CD4-positive, CD25-positive, alpha-beta regulatory T cell (primary cell): ENCODE results near the gene CRYBG2. TPM values are rescaled to one million over a fixed set of nuclear protein-coding genes. Genes with fewer than 3 reads are reported as not detected.
"Not testable (repeated sequence)": the region's sequence is repeated elsewhere in the genome, so short reads cannot be mapped to it uniquely, and the experiment has no call there.

Experiments
- ATAC-seq, 2 donors: fragments of 150-1000 bp; cut with Tn5 transposase; one replicate each; pipeline ENCODE4 v1.10.0; 2021; ENCODE audit warnings: low read depth in 2 of 2, moderate number of reproducible peaks in 2 of 2, moderate library complexity in 1 of 2
- DNase-seq, 3 donors: peaks; one replicate each; pipeline versions ENCODE4 v3.0.0 to v3.0.0-alpha.2; 2012 to 2022; ENCODE audit warnings: mixed read lengths in 1 of 3
- H3K27ac ChIP-seq: one replicate; pipeline ENCODE4 v1.7.0; 2013; ENCODE audit warnings: mild to moderate bottlenecking, low read length; ENCODE audit not compliant: insufficient read depth, poor library complexity, severe bottlenecking
- H3K27me3 ChIP-seq: one replicate; pipeline ENCODE4 v1.7.0; 2013; ENCODE audit warnings: low read length; ENCODE audit not compliant: control insufficient read depth, insufficient read depth
- H3K36me3 ChIP-seq: one replicate; pipeline ENCODE4 v1.7.0; 2013; ENCODE audit warnings: mild to moderate bottlenecking, low read length, moderate library complexity; ENCODE audit not compliant: control insufficient read depth, insufficient read depth
- H3K4me1 ChIP-seq: 2 replicates; pipeline ENCODE4 v1.7.0; 2013; ENCODE audit warnings: mild to moderate bottlenecking, low read length; ENCODE audit not compliant: insufficient read depth, control insufficient read depth, poor library complexity, severe bottlenecking
- H3K4me3 ChIP-seq: one replicate; pipeline ENCODE4 v1.7.0; 2013; ENCODE audit warnings: low read depth, mild to moderate bottlenecking, low read length, moderate library complexity
- H3K9me3 ChIP-seq, 2 experiments: 1 replicate in 1 of 2; 2 replicates in 1 of 2; pipeline ENCODE4 v1.7.0; 2013; ENCODE audit warnings: low read length in 2 of 2, mild to moderate bottlenecking in 1 of 2, moderate library complexity in 1 of 2; ENCODE audit not compliant: control insufficient read depth in 2 of 2
- H3K27ac Mint-ChIP-seq, 3 donors: one replicate each; pipeline ENCODE4 v1.8.0; 2020 to 2022; ENCODE audit warnings: mild to moderate bottlenecking in 3 of 3, mixed read lengths in 3 of 3, moderate library complexity in 2 of 3
- H3K27me3 Mint-ChIP-seq: one replicate; pipeline ENCODE4 v1.8.0; 2022; ENCODE audit warnings: mild to moderate bottlenecking, mixed read lengths
- H3K36me3 Mint-ChIP-seq: one replicate; pipeline ENCODE4 v1.8.0; 2020; ENCODE audit warnings: mixed read lengths
- H3K4me1 Mint-ChIP-seq, 4 donors: one replicate each; pipeline ENCODE4 v1.8.0; 2020 to 2022; ENCODE audit warnings: mixed read lengths in 4 of 4, mild to moderate bottlenecking in 1 of 4
- H3K4me3 Mint-ChIP-seq, 4 donors: one replicate each; pipeline ENCODE4 v1.8.0; 2020 to 2022; ENCODE audit warnings: mild to moderate bottlenecking in 4 of 4, mixed read lengths in 4 of 4, moderate library complexity in 3 of 4
- H3K9me3 Mint-ChIP-seq, 7 donors: one replicate each; pipeline ENCODE4 v1.8.0; 2020 to 2022; ENCODE audit warnings: mixed read lengths in 7 of 7, mild to moderate bottlenecking in 3 of 7, moderate library complexity in 2 of 7
- polyA plus RNA-seq, 4 donors: library from polyadenylated mRNA; unstranded; fragments of 300-500 nt; fragmentation: Illumina TruSeq; gene quantifications; one replicate each; pipeline ENCODE4 v1.2.3, GENCODE V29; 2021
- total RNA-seq: library from RNA; stranded (reverse); gene quantifications from one replicate; pipeline ENCODE4 v1.2.3, GENCODE V29; 2022

Gene CRYBG2
- total and polyA plus RNA-seq, 5 donors from 2014 or later, result 1.0 to 2.3 (median 1.7) TPM; not detected in 1

- H3K4me1 ChIP-seq, result peaks cover 15% of the 10 kb centered on the region
- DNase-seq, result peak; percentile 75 to 88 (median 83)
- Mint-ChIP-seq H3K27ac (peak overlapping the region in 1 of 3 donors; percentile 14), H3K36me3 (no peaks in the 10 kb centered on the region), H3K27me3 (peaks cover 4% of the 10 kb centered on the region), H3K4me3 (peak overlapping the region; percentile 85 to 96 (median 88)), H3K4me1 (peaks cover 0 to 18% (median 11%) of the 10 kb centered on the region in 4 donors), H3K9me3 (peaks cover 0 to 1% (median 0%) of the 10 kb centered on the region in 7 donors)
- no peaks in the 10 kb centered on the region for H3K27me3 ChIP-seq
- peak; percentile 86 to 89 for ATAC-seq
- H3K9me3 ChIP-seq, result no peaks in the 10 kb centered on the region
- no peaks in the 10 kb centered on the region for H3K36me3 ChIP-seq
- no peak overlapping the region for H3K4me3 ChIP-seq
- peak overlapping the region; percentile 20 for H3K27ac ChIP-seq
Observed at GRCh38 chr1:26336477-26337205, 17.3 kb downstream of the CRYBG2 start.

- peak overlapping the region; percentile 77 for H3K4me3 ChIP-seq
- H3K27ac ChIP-seq, result peak overlapping the region; percentile 20
- peaks cover 15% of the 10 kb centered on the region for H3K4me1 ChIP-seq
- no peaks in the 10 kb centered on the region for H3K36me3 Mint-ChIP-seq
- peaks cover 4% of the 10 kb centered on the region for H3K27me3 Mint-ChIP-seq
- peak overlapping the region; percentile 85 to 96 (median 88) for H3K4me3 Mint-ChIP-seq
- H3K9me3 ChIP-seq, result no peaks in the 10 kb centered on the region
- ATAC-seq (no peak), DNase-seq (peak in 1 of 3 donors; percentile 17)
- no peaks in the 10 kb centered on the region for H3K27me3 ChIP-seq
- H3K36me3 ChIP-seq, result peaks cover 3% of the 10 kb centered on the region
- peaks cover 0 to 18% (median 11%) of the 10 kb centered on the region in 4 donors for H3K4me1 Mint-ChIP-seq
- peaks cover 0 to 1% (median 0%) of the 10 kb centered on the region in 7 donors for H3K9me3 Mint-ChIP-seq
- H3K27ac Mint-ChIP-seq, result peak overlapping the region in 2 of 3 donors; percentile 52 to 81
Observed at GRCh38 chr1:26335774-26336476, 18.0 kb downstream of the CRYBG2 start.

DNA sequence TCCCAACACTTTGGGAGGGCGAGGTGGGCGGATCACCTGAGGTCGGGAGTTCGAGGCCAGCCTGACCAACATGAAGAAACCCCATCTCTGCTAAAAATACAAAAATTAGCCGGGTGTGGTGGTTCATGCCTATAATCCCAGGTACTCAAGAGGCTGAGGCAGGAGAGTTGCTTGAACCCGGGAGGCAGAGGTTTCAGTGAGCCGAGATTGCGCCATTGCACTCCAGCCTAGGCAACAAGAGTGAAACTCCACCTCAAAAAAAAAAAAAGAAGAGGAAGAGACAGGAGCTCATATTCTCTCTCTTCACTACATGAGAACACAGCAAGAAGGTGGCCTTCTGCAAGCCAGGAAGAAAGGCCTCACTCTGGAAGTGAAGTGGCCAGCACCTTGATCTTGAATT is 20.6 kb downstream of the CRYBG2 start:
- not testable (repeated sequence) for H3K4me3 ChIP-seq, H3K36me3 Mint-ChIP-seq, H3K36me3 ChIP-seq, ATAC-seq, H3K4me3 Mint-ChIP-seq, H3K27me3 ChIP-seq, H3K9me3 Mint-ChIP-seq, DNase-seq, H3K27ac Mint-ChIP-seq, H3K27me3 Mint-ChIP-seq, H3K9me3 ChIP-seq, H3K27ac ChIP-seq
- H3K4me1 Mint-ChIP-seq, result peaks cover 0 to 16% (median 8%) of the 10 kb centered on the region in 4 donors
- peaks cover 15% of the 10 kb centered on the region for H3K4me1 ChIP-seq

- H3K4me1 ChIP-seq, result peaks cover 1% of the 10 kb centered on the region
- H3K9me3 ChIP-seq, result no peaks in the 10 kb centered on the region
- no peak for ATAC-seq
- no peaks in the 10 kb centered on the region for H3K27me3 ChIP-seq
- no peak overlapping the region for H3K4me3 ChIP-seq
- peaks cover 4% of the 10 kb centered on the region for H3K36me3 ChIP-seq
- Mint-ChIP-seq H3K27me3 (no peaks in the 10 kb centered on the region), H3K4me1 (peaks cover 0 to 5% (median 0%) of the 10 kb centered on the region in 4 donors), H3K4me3 (no peak overlapping the region), H3K27ac (no peak overlapping the region), H3K9me3 (no peaks in the 10 kb centered on the region), H3K36me3 (peaks cover 4% of the 10 kb centered on the region)
- no peak for DNase-seq
- H3K27ac ChIP-seq, result no peak overlapping the region
Observed at GRCh38 chr1:26330276-26330675, 23.7 kb downstream of the CRYBG2 start.

DNA sequence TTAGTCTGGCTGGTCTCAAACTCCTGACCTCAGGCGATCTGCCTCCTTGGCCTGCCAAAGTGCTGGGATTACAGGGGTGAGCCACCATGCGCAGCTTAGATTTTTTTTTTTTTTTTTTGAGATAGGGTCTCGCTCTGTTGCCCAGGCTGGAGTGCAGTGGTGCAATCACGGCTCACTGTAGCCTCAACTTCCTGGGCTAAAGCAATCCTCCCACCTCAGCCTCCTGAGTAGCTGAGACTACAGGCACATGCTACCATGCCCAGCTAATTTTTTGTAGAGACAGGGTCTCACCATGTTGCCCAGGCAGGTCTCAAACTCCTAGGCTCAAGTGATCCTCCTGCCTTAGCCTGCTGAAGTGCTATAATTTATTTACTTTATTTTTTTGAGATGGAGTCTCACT is 24.6 kb downstream of the CRYBG2 start:
- H3K36me3 Mint-ChIP-seq, H3K4me3 ChIP-seq, H3K4me1 Mint-ChIP-seq, H3K9me3 Mint-ChIP-seq, H3K27me3 Mint-ChIP-seq, H3K27ac ChIP-seq, H3K4me1 ChIP-seq, H3K9me3 ChIP-seq, DNase-seq, H3K27ac Mint-ChIP-seq, H3K27me3 ChIP-seq, ATAC-seq, H3K4me3 Mint-ChIP-seq: not testable (repeated sequence)
- peaks cover 10% of the 10 kb centered on the region for H3K36me3 ChIP-seq

DNA sequence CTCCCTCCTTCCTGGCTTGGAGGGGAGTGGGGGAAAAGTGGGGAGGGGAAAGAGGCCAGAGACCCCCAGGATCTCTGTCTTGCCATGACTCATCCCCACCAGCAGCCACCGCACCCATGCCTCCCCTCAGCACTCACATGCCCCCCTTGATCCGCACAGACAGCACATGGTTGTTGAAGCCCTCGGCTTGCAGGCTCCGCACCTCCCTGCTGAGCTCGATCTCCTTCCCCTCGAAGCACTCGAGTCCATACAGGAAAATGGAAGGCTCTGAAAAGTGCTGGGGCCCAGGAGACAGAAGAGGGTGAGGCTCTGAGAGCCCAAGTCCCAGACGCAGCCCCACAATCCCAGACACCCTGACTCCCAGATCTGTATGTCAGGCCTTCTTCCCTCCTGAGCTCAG is 25.3 kb downstream of the CRYBG2 start:
- no peaks in the 10 kb centered on the region for H3K4me1 ChIP-seq
- H3K36me3 ChIP-seq, result peaks cover 17% of the 10 kb centered on the region
- Mint-ChIP-seq H3K9me3 (no peaks in the 10 kb centered on the region), H3K27me3 (no peaks in the 10 kb centered on the region), H3K36me3 (peaks cover 7% of the 10 kb centered on the region), H3K4me1 (peaks cover 0 to 4% (median 2%) of the 10 kb centered on the region in 4 donors), H3K27ac (no peak overlapping the region), H3K4me3 (no peak overlapping the region)
- no peak overlapping the region for H3K4me3 ChIP-seq
- ATAC-seq (no peak), DNase-seq (no peak)
- no peaks in the 10 kb centered on the region for H3K27me3 ChIP-seq
- H3K27ac ChIP-seq, result no peak overlapping the region
- no peaks in the 10 kb centered on the region for H3K9me3 ChIP-seq

DNA sequence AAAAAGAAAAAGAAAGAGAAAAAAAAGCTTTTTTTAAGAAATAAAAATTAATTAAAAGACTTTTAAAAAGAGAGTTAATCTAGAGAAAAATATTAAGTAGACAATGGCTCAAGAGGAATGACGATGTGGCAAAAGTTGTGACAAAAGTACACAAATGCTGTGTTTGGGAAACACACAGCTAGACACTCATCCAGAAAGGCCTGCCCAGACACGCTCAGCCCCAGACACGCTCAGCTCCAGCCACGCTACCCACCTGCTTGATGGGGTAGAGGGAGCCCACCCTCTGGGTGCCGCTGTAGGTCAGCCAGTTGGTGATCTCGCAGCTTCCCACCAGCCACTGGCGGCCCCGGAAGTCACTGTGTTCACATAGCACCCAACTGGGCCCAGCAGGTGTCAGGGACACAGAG is 26.0 kb downstream of the CRYBG2 start:
- Histone ChIP-seq H3K4me3 (no peak overlapping the region), H3K27ac (no peak overlapping the region), H3K36me3 (peaks cover 23% of the 10 kb centered on the region), H3K4me1 (peaks cover 5% of the 10 kb centered on the region), H3K9me3 (no peaks in the 10 kb centered on the region), H3K27me3 (no peaks in the 10 kb centered on the region)
- no peak for DNase-seq
- Mint-ChIP-seq H3K36me3 (peaks cover 10% of the 10 kb centered on the region), H3K9me3 (no peaks in the 10 kb centered on the region), H3K4me3 (no peak overlapping the region), H3K4me1 (peaks cover 0 to 10% (median 7%) of the 10 kb centered on the region in 4 donors), H3K27ac (no peak overlapping the region), H3K27me3 (no peaks in the 10 kb centered on the region)
- ATAC-seq, result no peak
